Loucy (cell line): Measurements from ENCODE around the gene NAT14.

Experiments used
- H2AFZ ChIP-seq: fragments of 200-600 bp; sonication (generic); 2 replicates; pipeline ENCODE4 v1.6.0; 2016; ENCODE audit warnings: antibody characterized with exemption, mild to moderate bottlenecking, low read length, moderate library complexity
- H3F3A ChIP-seq: fragments of 200-600 bp; 2 replicates; pipeline ENCODE4 v1.6.0; 2016; ENCODE audit warnings: antibody characterized with exemption, low read depth, mild to moderate bottlenecking
- H3K27me3 ChIP-seq: fragments of 200-600 bp; sonication (generic); 2 replicates; pipeline ENCODE4 v1.6.1; 2014; ENCODE audit warnings: low read length, mild to moderate bottlenecking; ENCODE audit not compliant: insufficient read depth, poor library complexity, severe bottlenecking
- H3K36me3 ChIP-seq: fragments of 200-600 bp; sonication (generic); 2 replicates; pipeline ENCODE4 v1.6.1; 2016; ENCODE audit warnings: low read length; ENCODE audit not compliant: insufficient read depth
- H3K4me1 ChIP-seq: fragments of 200-600 bp; sonication (generic); 2 replicates; pipeline ENCODE4 v1.5.1; 2014; ENCODE audit warnings: low read length, mild to moderate bottlenecking; ENCODE audit not compliant: insufficient read depth, poor library complexity, severe bottlenecking
- H3K4me2 ChIP-seq: fragments of 200-600 bp; sonication (generic); 2 replicates; pipeline ENCODE4 v1.6.0; 2014; ENCODE audit warnings: antibody characterized with exemption, low read length, low read depth, mild to moderate bottlenecking; ENCODE audit not compliant: poor library complexity, severe bottlenecking
- H3K4me3 ChIP-seq: fragments of 200-600 bp; sonication (generic); 2 replicates; pipeline ENCODE4 v1.5.1; 2014; ENCODE audit warnings: low read length, mild to moderate bottlenecking, mixed read lengths; ENCODE audit not compliant: poor library complexity, severe bottlenecking
- H3K79me2 ChIP-seq: fragments of 200-600 bp; sonication (generic); 2 replicates; pipeline ENCODE4 v1.6.1; 2014; ENCODE audit warnings: low read length; ENCODE audit not compliant: insufficient read depth
- H3K9ac ChIP-seq: fragments of 200-600 bp; sonication (generic); 2 replicates; pipeline ENCODE4 v1.6.0; 2014; ENCODE audit warnings: mild to moderate bottlenecking, low read depth, low read length, moderate library complexity; ENCODE audit not compliant: poor library complexity, severe bottlenecking
- H3K9me2 ChIP-seq: fragments of 200-600 bp; sonication (generic); replicated peaks from 2 replicates; pipeline ENCODE4 v1.6.1; 2016; ENCODE audit warnings: low read depth, low read length, mixed read lengths
- H3K9me3 ChIP-seq: fragments of 200-600 bp; sonication (generic); 2 replicates; pipeline ENCODE4 v1.6.1; 2014; ENCODE audit warnings: mild to moderate bottlenecking, antibody characterized with exemption, low read length, low read depth; ENCODE audit not compliant: insufficient read depth
- H4K20me1 ChIP-seq: fragments of 200-600 bp; sonication (generic); 2 replicates; pipeline ENCODE4 v1.6.0; 2014; ENCODE audit warnings: antibody characterized with exemption, low read length, mild to moderate bottlenecking; ENCODE audit not compliant: insufficient read depth, poor library complexity, severe bottlenecking
- EZH2phosphoT487 ChIP-seq: fragments of 200-600 bp; IDR thresholded peaks from 2 replicates; pipeline ENCODE4 v1.6.1; 2018; ENCODE audit warnings: antibody characterized with exemption, mild to moderate bottlenecking, moderate library complexity, borderline replicate concordance
- TF ChIP-seq, protein P1 (sequence below): fragments of 200-600 bp; sonication (generic); conservative IDR thresholded peaks from 2 replicates; pipeline ENCODE4 v1.5.1; 2014; ENCODE audit warnings: mild to moderate bottlenecking, antibody characterized with exemption, low read length

The NAT14 gene

DNA sequence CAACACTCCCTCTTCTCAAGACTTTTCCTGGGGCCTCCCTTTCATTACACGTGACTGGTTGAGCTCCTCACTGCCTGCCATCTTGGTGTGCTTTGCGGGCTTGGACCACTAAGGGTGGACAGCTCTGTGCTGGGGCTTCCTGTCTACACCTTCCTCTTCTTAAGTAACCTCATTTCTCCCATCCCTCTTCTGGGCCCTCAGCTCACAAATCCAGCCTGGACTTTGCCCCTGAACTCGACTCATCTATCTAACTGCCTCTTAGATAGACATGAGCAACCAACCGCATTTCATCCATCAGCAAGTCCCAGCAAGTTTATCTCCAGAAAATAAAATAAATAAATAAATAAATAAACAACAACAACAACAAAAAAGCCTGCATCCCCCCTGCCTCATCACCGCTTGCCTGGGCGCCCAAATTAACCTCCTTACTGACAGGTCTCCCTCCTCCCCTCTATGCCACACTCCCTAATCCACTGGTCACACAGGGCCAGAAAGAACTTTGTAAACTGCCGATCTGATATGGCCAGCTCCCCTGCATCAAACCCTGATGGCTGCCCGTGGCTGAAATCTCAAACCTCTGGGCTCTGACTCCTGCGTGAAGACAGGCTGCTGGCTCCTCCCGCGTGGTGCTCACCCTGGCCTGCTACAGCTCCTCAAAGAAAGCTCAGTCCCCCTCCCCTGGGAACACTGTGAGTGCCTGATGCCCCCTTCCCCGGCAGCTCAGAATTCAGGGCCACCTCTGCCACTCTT, 31.3 kb upstream of the NAT14 start:
- H4K20me1 ChIP-seq: no peaks in the 10 kb centered on the region
- no peak overlapping the region for H3K4me3 ChIP-seq
- H3K36me3 ChIP-seq: no peaks in the 10 kb centered on the region
- peaks cover 5% of the 10 kb centered on the region for H3K4me1 ChIP-seq
- H3K27me3 ChIP-seq: no peaks in the 10 kb centered on the region
- no peaks in the 10 kb centered on the region for H3F3A ChIP-seq
- H3K9ac ChIP-seq: no peak overlapping the region
- no peaks in the 10 kb centered on the region for H3K9me3 ChIP-seq
- H3K79me2 ChIP-seq: no peaks in the 10 kb centered on the region; the same call in 1 of the 2 replicates
- no peak overlapping the region for H2AFZ ChIP-seq
- no peak overlapping the region for H3K4me2 ChIP-seq
- no peaks in the 10 kb centered on the region for H3K9me2 ChIP-seq
- TF ChIP-seq EZH2phosphoT487: no peak
- TF ChIP-seq, protein P1, sequence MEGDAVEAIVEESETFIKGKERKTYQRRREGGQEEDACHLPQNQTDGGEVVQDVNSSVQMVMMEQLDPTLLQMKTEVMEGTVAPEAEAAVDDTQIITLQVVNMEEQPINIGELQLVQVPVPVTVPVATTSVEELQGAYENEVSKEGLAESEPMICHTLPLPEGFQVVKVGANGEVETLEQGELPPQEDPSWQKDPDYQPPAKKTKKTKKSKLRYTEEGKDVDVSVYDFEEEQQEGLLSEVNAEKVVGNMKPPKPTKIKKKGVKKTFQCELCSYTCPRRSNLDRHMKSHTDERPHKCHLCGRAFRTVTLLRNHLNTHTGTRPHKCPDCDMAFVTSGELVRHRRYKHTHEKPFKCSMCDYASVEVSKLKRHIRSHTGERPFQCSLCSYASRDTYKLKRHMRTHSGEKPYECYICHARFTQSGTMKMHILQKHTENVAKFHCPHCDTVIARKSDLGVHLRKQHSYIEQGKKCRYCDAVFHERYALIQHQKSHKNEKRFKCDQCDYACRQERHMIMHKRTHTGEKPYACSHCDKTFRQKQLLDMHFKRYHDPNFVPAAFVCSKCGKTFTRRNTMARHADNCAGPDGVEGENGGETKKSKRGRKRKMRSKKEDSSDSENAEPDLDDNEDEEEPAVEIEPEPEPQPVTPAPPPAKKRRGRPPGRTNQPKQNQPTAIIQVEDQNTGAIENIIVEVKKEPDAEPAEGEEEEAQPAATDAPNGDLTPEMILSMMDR: no peak

GRCh38 chr19:55454787-55455243, 30.2 kb upstream of the NAT14 start:
- H3K4me1 ChIP-seq: peaks cover 14% of the 10 kb centered on the region
- H3K36me3 ChIP-seq: no peaks in the 10 kb centered on the region
- TF ChIP-seq, protein P1: peak; percentile 83
- no peak for TF ChIP-seq EZH2phosphoT487
- no peaks in the 10 kb centered on the region for H3K9me2 ChIP-seq
- H3K4me3 ChIP-seq: no peak overlapping the region
- no peak overlapping the region for H2AFZ ChIP-seq
- H3K9me3 ChIP-seq: no peaks in the 10 kb centered on the region
- no peaks in the 10 kb centered on the region for H3F3A ChIP-seq
- H3K27me3 ChIP-seq: no peaks in the 10 kb centered on the region
- H3K9ac ChIP-seq: no peak overlapping the region
- no peak overlapping the region for H3K4me2 ChIP-seq
- H4K20me1 ChIP-seq: peaks cover 6% of the 10 kb centered on the region
- H3K79me2 ChIP-seq: peaks cover 4% of the 10 kb centered on the region; the same call in 1 of the 2 replicates

- H3K27me3 ChIP-seq: no peaks in the 10 kb centered on the region
- H3K9me3 ChIP-seq: no peaks in the 10 kb centered on the region
- no peak overlapping the region for H3K4me2 ChIP-seq
- H2AFZ ChIP-seq: no peak overlapping the region
- H4K20me1 ChIP-seq: peaks cover 11% of the 10 kb centered on the region
- H3K36me3 ChIP-seq: no peaks in the 10 kb centered on the region
- H3F3A ChIP-seq: 0 out of 2 replicates have a peak, but pooled peaks cover 3% of the 10 kb centered on the region
- H3K4me3 ChIP-seq: no peak overlapping the region
- no peaks in the 10 kb centered on the region for H3K9me2 ChIP-seq
- no peak overlapping the region for H3K9ac ChIP-seq
- no peak for TF ChIP-seq EZH2phosphoT487
- TF ChIP-seq, protein P1: no peak
- peaks cover 12% of the 10 kb centered on the region; the same call in 1 of the 2 replicates for H3K79me2 ChIP-seq
- peaks cover 22% of the 10 kb centered on the region for H3K4me1 ChIP-seq
Observed at GRCh38 chr19:55455576-55456235, 29.3 kb upstream of the NAT14 start.
